Ovary (tissue), 9 donors: ENCODE measurements around the gene IGLON5. TPM values are rescaled to one million over a fixed set of nuclear protein-coding genes. Genes with fewer than 3 reads are reported as not detected.

Source experiments
- DNase-seq, 5 donors: peaks; one replicate each; pipeline ENCODE4 v3.0.0-alpha.2; 2019 to 2020
- H3K27ac ChIP-seq, 2 donors: fragments of 200-600 bp; one replicate each; pipeline versions ENCODE4 v1.5.1 to v1.8.0; 2019 to 2022
- H3K27me3 ChIP-seq: fragments of 200-600 bp; one replicate; pipeline ENCODE4 v1.8.0; 2022
- H3K36me3 ChIP-seq: fragments of 200-600 bp; sonication (generic); one replicate; pipeline ENCODE4 v1.5.1; 2019
- H3K4me1 ChIP-seq: one replicate; pipeline ENCODE4 v1.8.1; 2013; ENCODE audit warnings: mild to moderate bottlenecking, moderate library complexity; ENCODE audit not compliant: insufficient read depth
- H3K4me3 ChIP-seq: fragments of 200-600 bp; sonication (generic); one replicate; pipeline ENCODE4 v1.5.1; 2017
- H3K9me3 ChIP-seq, 2 donors: fragments of 200-600 bp in 1 of 2; sonication (generic) in 1 of 2; one replicate each; pipeline versions ENCODE4 v1.5.1 to v1.8.1; 2013 to 2019; ENCODE audit warnings: mild to moderate bottlenecking in 1 of 2, moderate library complexity in 1 of 2
- EP300 ChIP-seq: sonication (generic); formaldehyde crosslinking; IDR thresholded peaks from one replicate; pipeline ENCODE4 v1.6.1; 2017; ENCODE audit warnings: antibody characterized with exemption
- POLR2A ChIP-seq: fragments of 450-650 bp; IDR thresholded peaks from one replicate; pipeline ENCODE4 v1.6.1; 2017; ENCODE audit warnings: antibody characterized with exemption, mild to moderate bottlenecking, moderate library complexity
- WGBS, 3 donors: extraction: QIAGEN DNeasy Blood & Tissue Kit in 1 of 3; methylation state at CpG; one replicate each; pipeline versions ENCODE4 v1.1.5 to v1.1.7; 2013 to 2017; 5-methylcytosine and 5-hydroxymethylcytosine counted together
- intact Hi-C, 4 donors: fragments of 100-400 bp; cut with DNase I; formaldehyde crosslinking; loops; one replicate each; pipeline versions ENCODE4 v1.11.0 to v1.15.1; 2022 to 2023
- polyA plus RNA-seq, 2 donors: library from polyadenylated mRNA; stranded (reverse); fragments of 200-250 nt in 1 of 2; fragments of 350-450 nt in 1 of 2; fragmentation: Illumina TruSeq in 1 of 2; extraction: RNeasy Lipid Tissue Mini Kit (QIAGEN cat#74804) in 1 of 2; gene quantifications; one replicate each; pipeline ENCODE4 v1.2.3, GENCODE V29; 2013 to 2014
- total RNA-seq, 7 donors: library from RNA; depleted of rRNA in 2 of 7; stranded (reverse); fragments of >200 nt in 2 of 7; fragmentation: NEBNext Ultra II Directional in 3 of 7; extraction: Animal tissue kit (Norgen Biotek cat#: 25700) in 3 of 7; gene quantifications; one replicate each; pipeline versions ENCODE4 v1.1.0 to v1.2.4, GENCODE V29; 2016 to 2023
- TF ChIP-seq, protein P1 (sequence below), 3 donors: fragments of 450-650 bp in 2 of 3; fragments of 200-600 bp in 1 of 3; IDR thresholded peaks; one replicate each; pipeline versions ENCODE4 v1.5.1 to v1.8.0; 2016 to 2022; ENCODE audit warnings: antibody characterized with exemption in 3 of 3, mild to moderate bottlenecking in 1 of 3
- donor health status: DM: no; HTN: no; CAD: no; lungs with moderate emphysema.
- donor health status: DM: no; HTN: no; CAD: no.
- donor health status: Bipolar disorder and iron deficiency.
- donor health status: DM: yes; HTN: yes; CAD: no.
- donor health status: DM: no; HTN: no; CAD: no.
- donor health status: DM: yes; HTN: yes; CAD: no.

Gene IGLON5
- total and polyA plus RNA-seq, 9 donors: 0.08 to 1.6 (median 0.29) TPM; not detected in 1

DNA sequence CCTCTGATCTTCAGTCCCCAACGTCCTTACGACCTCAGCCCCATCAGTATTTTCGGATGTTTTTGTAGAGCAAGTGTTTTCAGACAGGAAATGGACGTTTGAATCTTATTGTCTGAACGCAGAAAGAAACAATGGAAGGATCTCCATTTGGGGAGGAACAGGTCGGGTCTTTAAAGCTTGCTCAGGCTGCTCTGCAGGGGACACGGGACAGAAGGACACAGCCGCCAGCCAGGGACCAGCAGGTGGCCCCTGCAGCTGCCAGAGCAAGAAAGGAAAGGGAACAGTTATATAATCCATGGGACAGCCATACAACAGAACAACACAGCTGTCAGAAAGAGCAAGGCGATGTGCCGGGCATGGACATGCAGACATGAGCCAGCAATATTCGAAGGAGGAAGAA lies 18.5 kb upstream of the IGLON5 start:
- TF ChIP-seq, protein P1, sequence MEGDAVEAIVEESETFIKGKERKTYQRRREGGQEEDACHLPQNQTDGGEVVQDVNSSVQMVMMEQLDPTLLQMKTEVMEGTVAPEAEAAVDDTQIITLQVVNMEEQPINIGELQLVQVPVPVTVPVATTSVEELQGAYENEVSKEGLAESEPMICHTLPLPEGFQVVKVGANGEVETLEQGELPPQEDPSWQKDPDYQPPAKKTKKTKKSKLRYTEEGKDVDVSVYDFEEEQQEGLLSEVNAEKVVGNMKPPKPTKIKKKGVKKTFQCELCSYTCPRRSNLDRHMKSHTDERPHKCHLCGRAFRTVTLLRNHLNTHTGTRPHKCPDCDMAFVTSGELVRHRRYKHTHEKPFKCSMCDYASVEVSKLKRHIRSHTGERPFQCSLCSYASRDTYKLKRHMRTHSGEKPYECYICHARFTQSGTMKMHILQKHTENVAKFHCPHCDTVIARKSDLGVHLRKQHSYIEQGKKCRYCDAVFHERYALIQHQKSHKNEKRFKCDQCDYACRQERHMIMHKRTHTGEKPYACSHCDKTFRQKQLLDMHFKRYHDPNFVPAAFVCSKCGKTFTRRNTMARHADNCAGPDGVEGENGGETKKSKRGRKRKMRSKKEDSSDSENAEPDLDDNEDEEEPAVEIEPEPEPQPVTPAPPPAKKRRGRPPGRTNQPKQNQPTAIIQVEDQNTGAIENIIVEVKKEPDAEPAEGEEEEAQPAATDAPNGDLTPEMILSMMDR (IDR thresholded peaks at IDR 0.05): no peak
- TF ChIP-seq EP300 (no peak), POLR2A (no peak)
- Histone ChIP-seq H3K4me1 (no peaks in the 10 kb centered on the region), H3K27me3 (no peaks in the 10 kb centered on the region), H3K4me3 (no peak overlapping the region), H3K9me3 (no peaks in the 10 kb centered on the region), H3K27ac (no peak overlapping the region), H3K36me3 (no peaks in the 10 kb centered on the region)
- 39 to 41% (median 40%) methylated on average over 11 of the region's 11 CpGs for WGBS, 3 donors
- intact Hi-C loops: no loop called here
- DNase-seq: no peak

DNA sequence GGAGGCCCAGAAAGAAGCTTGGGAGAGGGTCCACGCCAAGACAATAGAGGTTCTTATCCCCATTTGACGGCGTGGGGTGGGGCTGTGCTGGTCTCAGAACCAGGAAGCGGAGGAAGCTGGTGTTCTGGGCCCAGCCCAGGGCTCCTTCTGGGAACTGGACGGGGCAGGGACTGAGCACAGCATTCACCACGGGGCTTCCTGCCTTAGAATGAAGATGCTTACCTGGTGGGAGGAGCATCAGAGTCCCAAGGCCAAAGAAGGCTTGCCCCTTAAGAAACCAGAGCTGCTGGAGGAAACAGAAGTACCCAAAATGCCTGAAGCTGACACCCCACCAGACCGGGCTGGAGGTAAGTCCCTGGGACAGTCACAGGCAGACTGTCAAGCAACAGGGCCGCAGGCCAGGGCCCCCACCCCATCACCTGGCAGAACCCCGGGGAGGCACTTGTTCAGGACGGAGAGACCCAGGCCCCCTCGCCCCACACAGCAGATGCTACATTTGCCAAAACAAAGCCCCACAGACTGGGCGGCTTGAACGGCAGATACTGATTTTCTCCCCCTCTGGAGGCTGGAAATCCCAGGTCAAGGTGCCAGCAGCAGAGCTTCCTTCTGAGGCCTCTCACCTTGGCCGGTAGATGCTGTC lies 17.8 kb upstream of the IGLON5 start:
- Histone ChIP-seq H3K9me3 (no peaks in the 10 kb centered on the region), H3K4me3 (no peak overlapping the region), H3K36me3 (no peaks in the 10 kb centered on the region), H3K4me1 (no peaks in the 10 kb centered on the region), H3K27me3 (no peaks in the 10 kb centered on the region), H3K27ac (no peak overlapping the region)
- intact Hi-C loops: no loop called here
- WGBS, 3 donors: 63 to 71% (median 66%) methylated on average over 14 of the region's 14 CpGs
- no peak for DNase-seq
- TF ChIP-seq, protein P1 (IDR thresholded peaks at IDR 0.05): no peak
- TF ChIP-seq POLR2A: no peak
- no peak for TF ChIP-seq EP300

DNA sequence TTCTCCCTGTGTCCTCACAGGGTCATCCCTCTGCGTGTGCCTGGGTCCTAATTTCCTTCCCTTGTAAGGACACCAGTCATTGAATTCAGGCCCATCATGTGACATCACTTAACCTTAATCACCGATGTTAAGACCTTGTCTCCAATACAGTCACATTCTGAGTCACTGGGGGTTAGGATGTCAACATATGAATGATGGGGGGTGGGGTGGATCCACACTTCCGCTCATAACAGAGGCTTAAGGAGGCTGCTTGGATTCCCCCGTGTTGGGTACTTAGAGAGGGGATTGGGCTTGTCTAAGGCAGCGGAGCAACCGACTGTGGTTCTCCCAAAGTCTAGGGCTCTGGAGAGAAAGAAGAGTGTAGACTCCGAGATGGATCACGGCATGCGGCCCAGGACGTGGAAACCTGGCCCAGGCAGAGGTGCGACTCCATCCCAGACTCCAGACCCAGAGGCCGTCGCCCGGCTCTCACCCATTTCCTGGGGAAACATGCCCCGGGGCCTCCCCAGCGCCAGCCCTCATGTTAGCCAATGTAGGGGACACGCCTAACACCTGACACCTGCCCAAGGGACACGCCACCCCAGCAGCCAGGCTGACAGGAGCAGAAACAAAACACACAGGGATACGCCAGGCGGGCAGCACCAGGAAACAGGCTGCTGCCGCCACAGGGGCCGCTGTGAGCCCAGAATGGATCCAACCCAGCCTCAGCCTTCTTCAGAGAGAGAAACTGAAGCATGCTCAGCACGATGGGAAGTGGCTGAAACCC lies 17.1 kb upstream of the IGLON5 start:
- TF ChIP-seq EP300 (no peak), POLR2A (no peak)
- TF ChIP-seq, protein P1 (IDR thresholded peaks at IDR 0.05): no peak
- intact Hi-C loops: no loop called here

DNA sequence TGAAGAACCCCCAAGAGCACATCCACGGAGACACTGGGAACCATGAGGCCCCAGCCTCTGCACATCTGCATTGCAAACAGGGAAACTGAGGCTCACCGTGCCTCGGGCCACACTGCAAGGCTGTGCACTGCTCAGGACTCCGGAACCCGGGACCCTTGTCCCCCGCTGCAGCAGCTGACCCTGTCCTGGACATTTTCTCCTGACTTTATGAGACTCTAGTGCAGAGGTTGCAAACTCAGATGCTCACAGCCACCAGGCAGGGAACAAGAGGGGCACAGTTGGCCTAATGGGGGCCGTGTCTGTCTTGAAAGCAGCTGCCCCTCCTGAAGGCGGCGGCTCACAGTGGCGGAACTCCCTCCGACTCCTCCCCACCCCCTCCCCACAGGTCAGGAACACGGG lies 16.5 kb upstream of the IGLON5 start:
- no peaks in the 10 kb centered on the region for H3K27me3 ChIP-seq
- H3K4me1 ChIP-seq: no peaks in the 10 kb centered on the region
- H3K4me3 ChIP-seq: no peak overlapping the region
- H3K27ac ChIP-seq: no peak overlapping the region
- H3K9me3 ChIP-seq: no peaks in the 10 kb centered on the region
- 43 to 51% (median 48%) methylated on average over 12 of the region's 12 CpGs for WGBS, 3 donors
- TF ChIP-seq POLR2A (no peak), EP300 (no peak)
- TF ChIP-seq, protein P1 (IDR thresholded peaks at IDR 0.05): no peak
- no peaks in the 10 kb centered on the region for H3K36me3 ChIP-seq
- intact Hi-C loops: no loop called here
- no peak for DNase-seq

More for the DNA sequence above, 17.1 kb upstream of the IGLON5 start:
- no peaks in the 10 kb centered on the region for H3K27me3 ChIP-seq
- no peaks in the 10 kb centered on the region for H3K36me3 ChIP-seq
- H3K4me3 ChIP-seq: no peak overlapping the region
- no peak for DNase-seq
- no peaks in the 10 kb centered on the region for H3K9me3 ChIP-seq
- WGBS, 3 donors: 71 to 76% (median 76%) methylated on average over 22 to 23 of the region's 23 CpGs
- H3K27ac ChIP-seq: no peak overlapping the region
- H3K4me1 ChIP-seq: no peaks in the 10 kb centered on the region
